GM21526 (cell line): Measurements from ENCODE around the gene HINT3.
"Not testable (repeated sequence)": the region's sequence is repeated elsewhere in the genome, so short reads cannot be mapped to it uniquely, and the experiment has no call there.

ENCODE experiments used
- ATAC-seq: cut with Tn5 transposase; IDR thresholded peaks from one replicate; pipeline ENCODE4 v1.9.1; 2021; ENCODE audit warnings: moderate library complexity; ENCODE audit not compliant: unreplicated experiment, low FRiP score

Gene HINT3

GRCh38 chr6:125991653-125992052 is 35.1 kb downstream of the HINT3 start:
- ATAC-seq: no peak

- ATAC-seq: no peak
These were observed 38.3 kb downstream of the HINT3 start for GRCh38 chr6:125994670-125995488.

GRCh38 chr6:125995972-125996580 is 39.5 kb downstream of the HINT3 start:
- peak; percentile 92 for ATAC-seq

- no peak for ATAC-seq
These were observed 46.4 kb downstream of the HINT3 start for GRCh38 chr6:126002755-126003679.

GRCh38 chr6:126007800-126008199 is 51.2 kb downstream of the HINT3 start:
- ATAC-seq: no peak

GRCh38 chr6:126010040-126010439 is 53.5 kb downstream of the HINT3 start:
- ATAC-seq: no peak

- no peak for ATAC-seq
These were observed 59.3 kb downstream of the HINT3 start for GRCh38 chr6:126015863-126016262.

GRCh38 chr6:126016591-126016990 is 60.0 kb downstream of the HINT3 start:
- ATAC-seq: no peak

- ATAC-seq: no peak
These were observed 61.1 kb downstream of the HINT3 start for GRCh38 chr6:126017668-126018067.

- ATAC-seq: no peak
These were observed 63.9 kb downstream of the HINT3 start for GRCh38 chr6:126020305-126021050.

- not testable (repeated sequence) for ATAC-seq
These were observed 66.9 kb downstream of the HINT3 start for GRCh38 chr6:126023474-126023873.

- no peak for ATAC-seq
These were observed 69.4 kb downstream of the HINT3 start for GRCh38 chr6:126026001-126026400.

- no peak for ATAC-seq
These were observed 71.0 kb downstream of the HINT3 start for GRCh38 chr6:126027601-126028000.
